Right lobe of liver (tissue), 6 donors: ENCODE results near the gene PRPF38A. TPM values are rescaled to one million over a fixed set of nuclear protein-coding genes. Genes with fewer than 3 reads are reported as not detected.

Source experiments
- ATAC-seq, 4 donors: fragments of 200-7000 bp; cut with Tn5 transposase; one replicate each; pipeline ENCODE4 v1.9.1; 2020; ENCODE audit warnings: mild to moderate bottlenecking in 4 of 4, moderate library complexity in 4 of 4
- DNase-seq, 3 donors: peaks; one replicate each; pipeline ENCODE4 v3.0.0-alpha.2; 2020
- H3K27ac ChIP-seq, 3 donors: fragments of 200-600 bp; one replicate each; pipeline ENCODE4 v1.8.0; 2022
- H3K27me3 ChIP-seq, 2 donors: fragments of 200-600 bp; one replicate each; pipeline ENCODE4 v1.8.0; 2022
- H3K36me3 ChIP-seq, 4 donors: fragments of 200-600 bp; sonication (generic) in 1 of 4; one replicate each; pipeline versions ENCODE4 v1.5.1 to v1.8.0; 2017 to 2022; ENCODE audit warnings: control low read depth in 1 of 4
- H3K4me1 ChIP-seq, 4 donors: fragments of 200-600 bp; sonication (generic) in 1 of 4; one replicate each; pipeline versions ENCODE4 v1.5.1 to v1.8.0; 2017 to 2022; ENCODE audit warnings: control low read depth in 1 of 4
- H3K4me3 ChIP-seq, 3 donors: fragments of 200-600 bp; one replicate each; pipeline ENCODE4 v1.8.0; 2022
- H3K9me3 ChIP-seq, 4 donors: fragments of 200-600 bp; sonication (generic) in 1 of 4; one replicate each; pipeline versions ENCODE4 v1.5.1 to v1.8.0; 2017 to 2022; ENCODE audit warnings: control low read depth in 1 of 4
- CTCF ChIP-seq, 4 donors: fragments of 200-600 bp in 3 of 4; fragments of 450-650 bp in 1 of 4; IDR thresholded peaks; one replicate each; pipeline versions ENCODE4 v1.5.1 to v1.8.0; 2016 to 2022; ENCODE audit warnings: antibody characterized with exemption in 4 of 4, mild to moderate bottlenecking in 2 of 4
- POLR2A ChIP-seq: fragments of 450-650 bp; IDR thresholded peaks from one replicate; pipeline ENCODE4 v1.6.1; 2017; ENCODE audit warnings: antibody characterized with exemption, mild to moderate bottlenecking
- WGBS: methylation state at CpG from one replicate; pipeline ENCODE4 v1.1.6; 2018; ENCODE audit warnings: low coverage, low lambda C conversion rate; ENCODE audit not compliant: insufficient coverage; ENCODE audit errors: missing lambda C conversion rate; 5-methylcytosine and 5-hydroxymethylcytosine counted together
- intact Hi-C, 2 donors: fragments of 100-400 bp; cut with DNase I; formaldehyde crosslinking; loops; one replicate each; pipeline versions ENCODE4 v1.11.2 to v1.14.1; 2022
- total RNA-seq, 6 experiments: library from RNA; depleted of rRNA in 2 of 6; stranded (reverse); fragments of >200 nt in 2 of 6; fragmentation: NEBNext Ultra II Directional in 3 of 6; extraction: Animal tissue kit (Norgen Biotek cat#: 25700) in 3 of 6; gene quantifications; one replicate each; pipeline versions ENCODE4 v1.1.0 to v1.2.4, GENCODE V29; 2016 to 2023
- donor health status: DM: no; HTN: yes; CAD: no.
- donor health status: DM: no; HTN: no; CAD: no.
- donor health status: DM: no; HTN: no; CAD: no.
- donor health status: DM: no; HTN: yes; CAD: no.
- donor health status: DM: no; HTN: yes; CAD: no.

PRPF38A gene
- total RNA-seq, 6 experiments from 2014 or later: 4.5 to 14.4 (median 11.4) TPM

- no peak for DNase-seq
- no peak overlapping the region for H3K4me3 ChIP-seq
- intact Hi-C loops: no loop called here
- ATAC-seq: no peak
- H3K9me3 ChIP-seq: no peaks in the 10 kb centered on the region
- no peak overlapping the region for H3K27ac ChIP-seq
- peaks cover 0 to 6% (median 2%) of the 10 kb centered on the region in 4 donors for H3K4me1 ChIP-seq
- 59% methylated on average over 3 of the region's 5 CpGs for WGBS
- no peaks in the 10 kb centered on the region for H3K27me3 ChIP-seq
- H3K36me3 ChIP-seq: peaks cover 0 to 40% (median 17%) of the 10 kb centered on the region in 4 donors
- TF ChIP-seq CTCF (IDR thresholded peaks at IDR 0.05) (no peak), POLR2A (no peak)
Observed at GRCh38 chr1:52364235-52364839, 40.1 kb upstream of the PRPF38A start.

- ATAC-seq: peak in 1 of 4 donors; percentile 5
- WGBS: 11% methylated on average over 18 of the region's 22 CpGs
- peak in 1 of 3 donors; percentile 44 for DNase-seq
- TF ChIP-seq POLR2A (no peak), CTCF (IDR thresholded peaks at IDR 0.05) (no peak)
- H3K27me3 ChIP-seq: no peaks in the 10 kb centered on the region
- peaks cover 0 to 6% (median 2%) of the 10 kb centered on the region in 4 donors for H3K4me1 ChIP-seq
- H3K36me3 ChIP-seq: peaks cover 0 to 33% (median 13%) of the 10 kb centered on the region in 4 donors
- H3K4me3 ChIP-seq: peak overlapping the region; percentile 79 to 99 (median 91)
- intact Hi-C loops: no loop called here
- H3K9me3 ChIP-seq: no peaks in the 10 kb centered on the region
- H3K27ac ChIP-seq: peak overlapping the region; percentile 60 to 93 (median 88)
Observed at GRCh38 chr1:52365071-52365745, 39.2 kb upstream of the PRPF38A start.

- no peaks in the 10 kb centered on the region for H3K9me3 ChIP-seq
- H3K27ac ChIP-seq: peak within 1 kb of the TSS; percentile 60 to 93 (median 88)
- peaks cover 0 to 6% (median 2%) of the 10 kb centered on the region in 4 donors for H3K4me1 ChIP-seq
- 0% methylated on average over 6 of the region's 92 CpGs for WGBS
- no peaks in the 10 kb centered on the region for H3K27me3 ChIP-seq
- H3K4me3 ChIP-seq: peak within 1 kb of the TSS; percentile 79 to 99 (median 91)
- peak; percentile 96 for TF ChIP-seq POLR2A
- TF ChIP-seq CTCF (IDR thresholded peaks at IDR 0.05): peak in 2 of 4 donors; percentile 16 to 46
- peaks cover 0 to 27% (median 9%) of the 10 kb centered on the region in 4 donors for H3K36me3 ChIP-seq
- intact Hi-C loops: no loop called here
- DNase-seq (peak; percentile 100), ATAC-seq (peak; percentile 92 to 98 (median 94))
Observed at GRCh38 chr1:52365746-52366516, 38.5 kb upstream of the PRPF38A start, which contains the start of gene CC2D1B. Gene CC2D1B, minus strand, starts transcription at chr1:52366205. Its CDS starts 1,585 bp downstream, at chr1:52364620.

GRCh38 chr1:52366517-52366827 lies 37.9 kb upstream of the PRPF38A start:
- no peaks in the 10 kb centered on the region for H3K9me3 ChIP-seq
- peaks cover 0 to 6% (median 2%) of the 10 kb centered on the region in 4 donors for H3K4me1 ChIP-seq
- no peak for DNase-seq
- no peaks in the 10 kb centered on the region for H3K27me3 ChIP-seq
- no peak for ATAC-seq
- peak overlapping the region; percentile 79 to 99 (median 91) for H3K4me3 ChIP-seq
- H3K36me3 ChIP-seq: peaks cover 0 to 22% (median 7%) of the 10 kb centered on the region in 4 donors
- intact Hi-C loops: no loop called here
- TF ChIP-seq CTCF (IDR thresholded peaks at IDR 0.05) (no peak), POLR2A (no peak)
- 23% methylated on average over 7 of the region's 8 CpGs for WGBS
- peak overlapping the region in 2 of 3 donors; percentile 88 to 93 for H3K27ac ChIP-seq
